Naive B cell (primary cell): ENCODE data around the gene ENDOU. TPM values are rescaled to one million over a fixed set of nuclear protein-coding genes. Genes with fewer than 3 reads are reported as not detected.

Experiments used
- ATAC-seq, 2 donors: fragments of 150-1000 bp; cut with Tn5 transposase; 2 replicates each; pipeline ENCODE4 v1.10.0; 2021; ENCODE audit warnings: low read depth in 2 of 2, mild to moderate bottlenecking in 2 of 2, moderate library complexity in 2 of 2
- DNase-seq: peaks from one replicate; pipeline ENCODE4 v3.0.0; 2022
- H3K27ac Mint-ChIP-seq, 6 donors: one replicate each; pipeline ENCODE4 v1.8.0; 2020 to 2022; ENCODE audit warnings: mild to moderate bottlenecking in 6 of 6, mixed read lengths in 6 of 6, moderate library complexity in 5 of 6, inconsistent platforms in 2 of 6
- H3K27me3 Mint-ChIP-seq, 3 donors: one replicate each; pipeline ENCODE4 v1.8.0; 2021 to 2022; ENCODE audit warnings: mixed read lengths in 3 of 3, mild to moderate bottlenecking in 1 of 3
- H3K36me3 Mint-ChIP-seq, 2 donors: one replicate each; pipeline ENCODE4 v1.8.0; 2020 to 2022; ENCODE audit warnings: mixed read lengths in 2 of 2, inconsistent platforms in 1 of 2, mild to moderate bottlenecking in 1 of 2
- H3K4me1 Mint-ChIP-seq, 3 donors: one replicate each; pipeline ENCODE4 v1.8.0; 2020 to 2022; ENCODE audit warnings: mixed read lengths in 3 of 3, inconsistent platforms in 1 of 3, mild to moderate bottlenecking in 1 of 3, moderate library complexity in 1 of 3
- H3K4me3 Mint-ChIP-seq, 8 donors: one replicate each; pipeline ENCODE4 v1.8.0; 2020 to 2022; ENCODE audit warnings: mild to moderate bottlenecking in 8 of 8, mixed read lengths in 8 of 8, moderate library complexity in 8 of 8, inconsistent platforms in 2 of 8
- H3K9me3 Mint-ChIP-seq, 7 donors: one replicate each; pipeline ENCODE4 v1.8.0; 2020 to 2022; ENCODE audit warnings: mixed read lengths in 7 of 7, mild to moderate bottlenecking in 5 of 7, inconsistent platforms in 2 of 7, moderate library complexity in 1 of 7
- polyA plus RNA-seq, 6 donors: library from polyadenylated mRNA; unstranded; fragments of 300-500 nt; fragmentation: Illumina TruSeq; gene quantifications; one replicate each; pipeline ENCODE4 v1.2.3, GENCODE V29; 2021; ENCODE audit warnings: low read depth in 6 of 6

ENDOU gene, protein sequence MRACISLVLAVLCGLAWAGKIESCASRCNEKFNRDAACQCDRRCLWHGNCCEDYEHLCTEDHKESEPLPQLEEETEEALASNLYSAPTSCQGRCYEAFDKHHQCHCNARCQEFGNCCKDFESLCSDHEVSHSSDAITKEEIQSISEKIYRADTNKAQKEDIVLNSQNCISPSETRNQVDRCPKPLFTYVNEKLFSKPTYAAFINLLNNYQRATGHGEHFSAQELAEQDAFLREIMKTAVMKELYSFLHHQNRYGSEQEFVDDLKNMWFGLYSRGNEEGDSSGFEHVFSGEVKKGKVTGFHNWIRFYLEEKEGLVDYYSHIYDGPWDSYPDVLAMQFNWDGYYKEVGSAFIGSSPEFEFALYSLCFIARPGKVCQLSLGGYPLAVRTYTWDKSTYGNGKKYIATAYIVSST
- polyA plus RNA-seq, result under 1 TPM in 1 of 6 donors, not detected in 5; 0.21 TPM

DNA sequence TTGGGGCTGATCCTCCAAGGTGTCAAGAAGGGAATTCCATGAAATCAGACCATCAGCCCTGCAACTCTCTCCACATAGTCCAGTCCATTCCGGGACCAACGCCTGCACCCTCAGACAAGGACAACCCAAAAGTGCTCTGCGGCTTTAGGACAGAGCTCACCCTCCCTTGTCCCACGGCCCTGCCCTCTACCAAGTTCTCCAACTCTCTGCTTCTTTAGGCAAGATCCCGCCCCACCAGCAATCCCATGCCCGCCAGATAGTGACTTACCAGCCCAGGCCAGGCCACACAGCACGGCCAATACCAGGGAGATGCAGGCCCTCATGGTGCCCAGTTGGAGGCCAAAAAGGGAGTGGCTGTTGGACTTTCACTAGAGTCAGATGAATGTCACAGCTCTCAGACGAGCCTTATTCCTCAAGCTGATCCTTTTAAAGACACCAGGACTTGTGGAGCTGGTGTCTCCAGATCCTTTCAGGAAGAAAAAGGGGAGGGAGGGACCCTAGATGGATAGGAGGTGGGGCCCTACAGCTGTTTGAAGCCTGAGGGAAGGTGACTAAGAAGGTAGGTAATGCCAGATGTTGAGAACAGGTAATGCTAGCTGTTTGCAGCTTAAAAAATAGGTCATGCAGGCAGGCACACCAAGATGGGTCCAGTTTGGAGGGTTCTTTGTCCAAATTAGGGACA is at the start of gene ENDOU:
Gene ENDOU (minus strand): TSS at position 400 of the 682 bp plus-strand sequence. CDS start 77 bp downstream, at position 323.
- H3K4me1 Mint-ChIP-seq, result peaks cover 4 to 35% (median 18%) of the 10 kb centered on the region in 3 donors
- H3K4me3 Mint-ChIP-seq, result no peak within 1 kb of the TSS
- H3K27me3 Mint-ChIP-seq, result peaks cover 0 to 8% (median 0%) of the 10 kb centered on the region in 3 donors
- ATAC-seq (no peak), DNase-seq (no peak)
- H3K9me3 Mint-ChIP-seq, result no peaks in the 10 kb centered on the region
- H3K36me3 Mint-ChIP-seq, result peaks cover 0 to 14% of the 10 kb centered on the region in 2 donors
- peak within 1 kb of the TSS in 3 of 6 donors; percentile 10 to 52 (median 32) for H3K27ac Mint-ChIP-seq

DNA sequence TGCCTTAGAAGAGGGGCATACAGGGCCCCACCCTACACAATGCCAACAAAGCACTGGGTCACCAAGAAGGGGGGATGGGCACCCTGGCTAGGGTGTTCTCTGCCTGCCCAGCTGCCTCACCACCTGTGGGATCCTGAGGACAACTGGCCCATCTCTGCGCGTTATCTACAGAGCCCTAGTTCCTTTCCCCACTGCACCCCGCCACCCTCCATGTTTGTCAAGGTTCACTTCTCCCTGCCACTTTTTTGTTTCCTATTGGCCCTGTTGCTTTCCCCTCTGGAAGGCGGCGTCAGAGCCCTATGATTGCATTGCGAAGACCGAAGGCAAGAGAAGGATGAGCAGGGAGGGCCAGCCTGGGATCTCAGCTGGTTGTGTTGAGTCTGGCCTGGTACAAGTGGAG is 49.4 kb upstream of the ENDOU start:
- Mint-ChIP-seq H3K36me3 (no peaks in the 10 kb centered on the region), H3K27ac (peak overlapping the region in 2 of 6 donors; percentile 22 to 72), H3K4me3 (peak overlapping the region; percentile 32 to 95 (median 88)), H3K9me3 (no peaks in the 10 kb centered on the region), H3K4me1 (peaks cover 27 to 53% (median 37%) of the 10 kb centered on the region in 3 donors), H3K27me3 (no peaks in the 10 kb centered on the region)
- ATAC-seq, result no peak
- no peak for DNase-seq

DNA sequence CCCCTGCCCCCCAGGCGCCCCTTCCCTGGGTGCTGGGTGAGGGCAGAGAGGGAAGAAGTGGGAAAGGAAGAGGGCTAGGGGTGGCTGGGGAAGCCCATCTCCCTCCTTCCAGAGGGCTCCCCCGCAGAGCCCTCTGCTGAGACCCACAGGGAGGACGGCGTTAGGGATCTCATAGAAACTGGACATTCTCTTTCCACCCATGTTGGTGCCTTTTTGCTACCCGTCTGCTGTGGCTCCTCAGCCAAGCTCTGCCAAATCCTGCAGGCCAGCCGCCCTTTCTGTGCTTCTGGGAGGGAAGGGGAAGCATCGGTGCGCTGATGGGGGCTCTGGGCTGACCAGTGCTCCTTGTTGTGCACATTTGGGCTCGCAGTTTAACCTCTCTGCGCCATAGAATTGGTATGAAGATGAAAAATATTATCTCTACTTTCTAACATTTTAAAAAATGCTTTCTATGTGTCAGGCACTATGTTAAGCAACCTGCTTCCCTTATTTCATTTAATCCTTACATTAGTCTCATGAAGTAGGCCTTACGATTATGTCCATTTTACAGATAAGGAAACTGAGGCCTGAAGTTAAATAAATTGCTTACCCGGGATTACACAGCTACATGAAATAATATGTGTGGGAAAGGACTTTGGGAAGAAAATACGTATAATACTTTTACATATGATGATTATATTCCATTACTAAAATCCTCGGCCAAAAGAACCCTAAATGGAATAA is 48.7 kb upstream of the ENDOU start:
- Mint-ChIP-seq H3K27me3 (no peaks in the 10 kb centered on the region), H3K4me1 (peaks cover 23 to 47% (median 31%) of the 10 kb centered on the region in 3 donors), H3K9me3 (no peaks in the 10 kb centered on the region), H3K4me3 (peak overlapping the region; percentile 84 to 95 (median 91)), H3K36me3 (no peaks in the 10 kb centered on the region), H3K27ac (peak overlapping the region; percentile 50 to 96 (median 72))
- DNase-seq (no peak), ATAC-seq (no peak)

DNA sequence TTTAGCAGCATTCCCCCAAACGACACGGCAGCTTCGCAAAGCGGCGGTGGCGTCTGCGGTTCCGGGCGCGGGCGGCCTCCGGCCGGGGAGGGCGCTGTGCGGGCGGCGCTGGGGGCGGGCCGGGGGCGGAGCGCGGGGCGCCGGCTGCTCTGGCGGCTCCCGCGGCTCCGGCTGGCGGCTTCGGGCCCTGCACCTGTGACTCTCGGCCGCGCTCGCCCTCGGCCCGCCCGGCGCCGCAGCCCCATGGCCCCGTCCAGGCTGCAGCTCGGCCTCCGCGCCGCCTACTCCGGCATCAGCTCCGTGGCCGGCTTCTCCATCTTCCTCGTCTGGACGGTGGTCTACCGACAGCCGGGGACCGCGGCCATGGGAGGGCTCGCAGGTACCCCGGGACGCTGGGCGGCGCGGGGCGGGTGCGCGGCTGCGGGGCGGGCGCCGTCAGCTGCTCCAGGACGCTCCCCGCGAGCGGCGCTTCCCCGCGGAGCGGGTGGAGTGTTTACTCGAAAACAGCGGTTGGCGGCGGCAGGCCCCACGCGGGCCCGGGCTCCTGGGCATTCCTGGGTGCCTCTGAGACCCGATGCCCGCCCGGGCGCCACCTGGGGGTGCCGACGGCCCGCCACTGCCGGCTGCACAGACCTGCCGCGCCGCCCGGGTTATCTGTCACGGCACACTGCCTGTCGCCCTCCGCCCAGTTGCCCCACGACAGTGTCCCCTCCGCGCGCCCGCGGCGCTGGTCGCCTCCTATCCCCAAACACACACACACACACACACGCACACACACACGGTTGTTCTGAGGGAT is 48.0 kb upstream of the ENDOU start, which contains the start of gene SLC48A1:
Gene SLC48A1 (plus strand): TSS at position 177 of the 796 bp plus-strand sequence. CDS start 67 bp downstream, at position 244.
- H3K9me3 Mint-ChIP-seq, result no peaks in the 10 kb centered on the region
- peak; percentile 83 for DNase-seq
- no peaks in the 10 kb centered on the region for H3K36me3 Mint-ChIP-seq
- H3K4me1 Mint-ChIP-seq, result peaks cover 23 to 46% (median 27%) of the 10 kb centered on the region in 3 donors
- peak; percentile 90 to 92 for ATAC-seq
- H3K27me3 Mint-ChIP-seq, result no peaks in the 10 kb centered on the region
- peak within 1 kb of the TSS; percentile 84 to 95 (median 91) for H3K4me3 Mint-ChIP-seq
- H3K27ac Mint-ChIP-seq, result peak within 1 kb of the TSS; percentile 54 to 96 (median 86)

DNA sequence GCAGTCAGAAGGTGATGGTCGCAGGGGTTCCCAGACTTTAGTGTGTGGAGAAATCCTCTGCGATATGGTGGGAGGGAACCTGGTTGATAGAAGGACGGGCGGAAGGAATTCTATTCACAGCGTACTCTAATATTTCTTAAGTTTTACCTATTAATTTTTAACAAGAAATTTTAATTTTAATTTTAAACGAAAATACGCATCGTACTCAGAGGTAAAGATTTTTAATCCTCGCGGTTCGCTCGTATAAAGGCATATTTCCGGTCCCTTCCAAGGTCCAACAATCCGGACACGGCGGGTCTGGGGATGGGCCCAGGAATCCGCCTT is 47.4 kb upstream of the ENDOU start:
- Mint-ChIP-seq H3K27me3 (no peaks in the 10 kb centered on the region), H3K4me3 (peak overlapping the region in 7 of 8 donors; percentile 79 to 94 (median 89)), H3K27ac (peak overlapping the region in 5 of 6 donors; percentile 67 to 92 (median 84)), H3K36me3 (no peaks in the 10 kb centered on the region), H3K9me3 (no peaks in the 10 kb centered on the region), H3K4me1 (peaks cover 19 to 41% (median 24%) of the 10 kb centered on the region in 3 donors)
- DNase-seq (no peak), ATAC-seq (no peak)

DNA sequence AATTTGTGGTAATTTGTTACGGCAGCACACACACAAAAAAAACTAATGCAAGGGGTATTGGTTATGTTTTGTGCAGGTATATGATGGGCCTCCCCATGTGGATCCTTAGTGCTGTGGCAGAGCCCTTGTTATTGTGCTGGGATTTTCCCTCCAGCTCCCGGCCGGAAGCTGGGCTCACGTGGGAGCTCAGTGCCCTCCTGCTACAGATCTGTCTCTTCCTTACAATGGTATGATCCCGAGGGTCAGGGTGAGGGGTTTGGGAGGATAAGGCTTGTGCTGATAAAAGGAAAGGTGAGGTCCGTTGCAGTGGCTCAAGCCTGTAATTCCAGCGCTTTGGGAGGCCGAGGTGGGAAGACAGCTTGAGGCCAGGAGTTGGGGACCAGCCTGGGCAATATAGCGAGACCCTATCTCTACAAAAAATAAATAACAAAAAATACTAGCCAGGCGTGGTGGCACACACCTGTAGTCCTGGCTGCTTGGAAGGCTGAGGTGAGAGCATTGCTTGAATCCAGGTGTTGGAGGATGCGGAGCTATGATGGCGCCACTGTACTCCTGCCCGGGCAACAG is 46.9 kb upstream of the ENDOU start:
- peak overlapping the region in 7 of 8 donors; percentile 79 to 94 (median 87) for H3K4me3 Mint-ChIP-seq
- H3K27ac Mint-ChIP-seq, result peak overlapping the region in 5 of 6 donors; percentile 54 to 92 (median 84)
- peaks cover 17 to 39% (median 24%) of the 10 kb centered on the region in 3 donors for H3K4me1 Mint-ChIP-seq
- H3K27me3 Mint-ChIP-seq, result no peaks in the 10 kb centered on the region
- ATAC-seq, result no peak
- DNase-seq, result no peak
- no peaks in the 10 kb centered on the region for H3K9me3 Mint-ChIP-seq
- H3K36me3 Mint-ChIP-seq, result no peaks in the 10 kb centered on the region

DNA sequence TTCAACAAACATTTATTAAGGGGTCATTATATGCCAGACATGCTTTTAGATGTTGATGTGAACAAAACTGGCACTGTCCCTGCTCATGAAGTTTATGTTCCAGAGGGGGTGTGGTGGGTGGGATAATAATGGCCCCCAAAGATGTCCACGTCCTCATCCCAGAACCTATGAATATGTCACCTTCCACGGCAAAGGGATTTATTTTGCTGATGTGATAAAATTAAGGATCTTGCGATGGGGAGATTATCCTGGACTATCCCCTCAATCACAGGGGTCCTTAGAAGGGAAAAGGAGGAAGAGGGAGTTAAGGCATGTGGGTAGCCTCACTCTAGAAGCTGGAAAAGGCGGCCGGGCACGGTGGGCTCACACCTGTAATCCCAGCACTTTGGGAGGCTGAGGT is 46.0 kb upstream of the ENDOU start:
- no peaks in the 10 kb centered on the region for H3K36me3 Mint-ChIP-seq
- DNase-seq (no peak), ATAC-seq (no peak)
- H3K9me3 Mint-ChIP-seq, result no peaks in the 10 kb centered on the region
- peaks cover 17 to 38% (median 25%) of the 10 kb centered on the region in 3 donors for H3K4me1 Mint-ChIP-seq
- H3K4me3 Mint-ChIP-seq, result peak overlapping the region in 7 of 8 donors; percentile 17 to 91 (median 43)
- no peaks in the 10 kb centered on the region for H3K27me3 Mint-ChIP-seq
- no peak overlapping the region for H3K27ac Mint-ChIP-seq

DNA sequence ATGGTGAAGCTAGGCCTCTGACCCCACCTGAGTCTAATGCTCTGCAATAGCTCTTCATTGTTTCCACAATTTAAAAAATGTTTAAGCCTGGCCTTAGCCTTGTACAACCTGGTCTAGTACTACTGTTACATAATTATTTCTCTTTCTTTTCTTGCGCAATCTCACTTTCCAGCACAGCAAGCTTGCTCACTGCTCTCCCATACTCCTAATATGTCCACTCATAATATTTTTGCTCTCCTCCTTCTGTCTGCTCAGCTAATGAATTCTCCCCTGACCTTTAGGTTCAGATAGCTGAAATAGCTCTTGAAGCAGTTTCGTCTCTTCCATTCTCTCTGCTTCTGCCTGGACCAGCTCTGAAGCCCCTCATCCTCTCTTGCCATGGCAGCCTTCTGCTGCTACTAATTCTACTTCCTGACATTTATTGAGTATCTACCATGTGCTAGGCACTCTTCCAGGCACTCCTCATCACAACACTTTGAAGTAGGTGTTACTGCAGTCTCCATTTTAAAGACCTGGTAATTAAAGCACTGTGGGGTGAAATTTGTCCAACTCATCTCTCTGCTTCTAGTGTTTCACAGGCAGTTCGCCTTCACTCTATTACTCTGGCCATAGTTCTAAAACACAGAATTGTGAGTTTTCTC is 44.9 kb upstream of the ENDOU start:
- H3K27me3 Mint-ChIP-seq, result no peaks in the 10 kb centered on the region
- no peak for ATAC-seq
- no peak overlapping the region for H3K27ac Mint-ChIP-seq
- H3K4me3 Mint-ChIP-seq, result no peak overlapping the region
- peaks cover 17 to 27% (median 22%) of the 10 kb centered on the region in 3 donors for H3K4me1 Mint-ChIP-seq
- no peaks in the 10 kb centered on the region for H3K36me3 Mint-ChIP-seq
- DNase-seq, result no peak
- no peaks in the 10 kb centered on the region for H3K9me3 Mint-ChIP-seq

DNA sequence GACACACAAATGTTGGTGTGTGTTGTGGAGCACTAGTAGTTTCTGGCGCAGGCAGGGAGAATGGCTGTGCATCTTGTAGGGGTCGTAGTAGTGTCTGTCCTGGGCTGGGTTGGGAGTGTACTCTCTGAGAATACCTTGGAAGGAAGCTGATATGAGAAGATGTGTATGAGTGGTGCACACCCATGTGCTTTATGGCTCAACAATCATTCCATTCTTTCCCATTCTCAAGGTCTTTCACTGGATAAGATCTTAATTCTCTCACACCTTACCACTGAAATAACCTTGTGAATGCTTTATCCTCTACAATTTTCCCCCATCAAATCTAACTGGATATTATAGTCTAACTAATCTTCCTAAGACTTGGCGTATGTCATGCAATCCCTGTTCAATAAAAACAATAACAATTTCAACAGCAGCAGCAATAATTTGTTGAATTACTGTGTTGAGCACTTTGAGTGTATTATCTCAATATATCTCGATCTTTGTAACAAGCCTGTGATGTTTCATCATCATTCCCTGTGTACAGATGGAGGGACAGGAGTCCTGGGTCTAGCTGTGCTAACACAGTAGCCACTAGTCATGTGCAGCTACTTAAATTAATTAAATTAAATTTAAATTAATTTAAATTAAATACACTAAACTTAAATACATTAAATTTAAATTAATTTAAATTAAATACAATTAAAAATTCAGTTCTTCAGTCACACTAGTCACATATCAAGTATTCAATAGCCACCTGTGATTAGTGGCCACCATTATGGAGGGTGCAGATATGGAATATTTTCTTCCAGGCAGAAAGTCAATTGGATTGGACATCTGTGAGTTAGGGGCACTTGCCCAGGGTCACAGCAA is 44.2 kb upstream of the ENDOU start:
- no peak overlapping the region for H3K27ac Mint-ChIP-seq
- no peak for ATAC-seq
- no peak for DNase-seq
- no peak overlapping the region for H3K4me3 Mint-ChIP-seq
- no peaks in the 10 kb centered on the region for H3K9me3 Mint-ChIP-seq
- H3K36me3 Mint-ChIP-seq, result no peaks in the 10 kb centered on the region
- peaks cover 14 to 20% (median 14%) of the 10 kb centered on the region in 3 donors for H3K4me1 Mint-ChIP-seq
- no peaks in the 10 kb centered on the region for H3K27me3 Mint-ChIP-seq

DNA sequence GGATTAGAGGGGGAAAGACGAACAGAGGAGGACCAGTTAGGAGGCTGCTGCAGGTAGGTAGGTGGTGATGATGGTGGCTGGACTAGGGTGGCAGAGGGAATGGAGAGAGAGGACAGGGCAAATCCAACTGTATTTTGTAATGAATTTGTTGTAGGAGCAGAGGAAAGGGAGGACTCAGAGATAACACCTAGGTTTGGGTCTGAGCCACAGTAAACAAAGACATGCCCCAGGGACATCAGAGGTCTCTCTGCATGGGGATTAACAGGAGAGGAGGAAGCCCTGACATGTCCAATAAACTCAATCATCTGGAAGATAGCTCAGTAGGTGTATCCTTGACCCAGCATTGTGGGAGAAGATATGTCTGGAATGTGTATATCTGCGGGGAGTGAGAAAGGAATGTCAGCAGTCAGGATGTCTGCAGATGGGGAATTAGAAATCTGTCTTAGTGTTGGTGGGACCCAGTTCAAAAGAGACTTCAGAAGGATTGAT is 43.1 kb upstream of the ENDOU start:
- Mint-ChIP-seq H3K9me3 (no peaks in the 10 kb centered on the region), H3K4me1 (peaks cover 14 to 22% (median 15%) of the 10 kb centered on the region in 3 donors), H3K4me3 (no peak overlapping the region), H3K27me3 (no peaks in the 10 kb centered on the region), H3K36me3 (no peaks in the 10 kb centered on the region), H3K27ac (no peak overlapping the region)
- ATAC-seq (no peak), DNase-seq (no peak)

DNA sequence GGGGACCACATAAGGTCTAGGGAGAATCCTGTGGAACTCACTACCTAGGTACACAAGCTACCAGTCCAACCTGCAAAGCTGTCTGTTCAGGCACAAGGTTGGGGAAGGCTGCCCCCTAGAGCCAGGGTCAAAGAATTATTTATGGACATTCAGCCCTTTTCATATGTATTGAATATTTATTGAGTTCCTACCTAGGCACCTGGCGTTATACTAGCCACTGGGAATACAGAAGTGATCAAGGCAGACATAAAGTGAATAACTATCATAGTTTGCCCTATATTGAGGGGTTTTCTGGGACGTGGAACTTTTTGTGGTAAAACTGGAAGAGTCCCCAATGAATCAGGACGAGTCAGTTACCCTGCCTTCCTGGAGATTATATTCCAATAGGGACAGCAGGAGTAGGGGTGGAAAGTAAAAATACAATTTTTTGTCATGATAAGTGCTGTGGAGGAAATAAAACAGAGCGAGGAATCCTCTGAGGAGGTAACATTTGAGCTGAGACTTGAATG is 42.0 kb upstream of the ENDOU start:
- ATAC-seq (peak; percentile 70 to 87), DNase-seq (peak; percentile 68)
- H3K4me3 Mint-ChIP-seq, result peak overlapping the region in 1 of 8 donors; percentile 41
- peaks cover 11 to 19% (median 12%) of the 10 kb centered on the region in 3 donors for H3K4me1 Mint-ChIP-seq
- H3K9me3 Mint-ChIP-seq, result no peaks in the 10 kb centered on the region
- peak overlapping the region in 1 of 6 donors; percentile 79 for H3K27ac Mint-ChIP-seq
- no peaks in the 10 kb centered on the region for H3K27me3 Mint-ChIP-seq
- no peaks in the 10 kb centered on the region for H3K36me3 Mint-ChIP-seq
